Measurements from ENCODE around the gene FRMD8.

DNA sequence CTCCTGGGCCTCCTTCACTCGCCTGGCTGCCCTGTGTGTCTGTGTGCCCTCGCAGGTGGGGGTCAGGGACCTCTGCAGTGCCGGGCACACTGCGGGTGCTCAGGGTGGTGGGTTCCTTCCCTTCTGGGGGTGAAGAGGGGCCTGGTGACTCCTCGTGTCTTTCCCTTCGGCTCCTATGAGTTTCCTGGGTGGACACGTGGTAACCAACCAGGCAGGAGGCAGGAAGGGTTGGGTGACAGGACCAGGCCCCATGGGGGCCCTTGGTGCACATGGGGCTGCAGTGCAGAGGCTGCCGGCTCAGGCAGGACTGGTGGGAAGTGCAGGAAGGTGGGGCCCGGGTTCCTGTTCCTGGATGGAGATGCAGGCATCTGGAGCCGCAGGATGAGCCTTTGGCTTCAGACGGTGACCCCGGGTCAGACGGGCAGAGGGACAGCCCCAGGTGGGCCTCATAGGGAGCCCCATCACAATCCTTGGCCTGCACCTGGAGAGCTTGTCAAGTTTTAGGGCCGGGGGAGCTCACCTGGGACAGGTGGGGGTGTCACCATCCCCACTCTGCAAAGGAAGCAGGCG, 9.6 kb downstream of the FRMD8 start:
- TF ChIP-seq CTCF (IDR thresholded peaks at IDR 0.05; ENCODE audit: poor library complexity, severe bottlenecking) = no peak
- TF ChIP-seq RAD21 (conservative IDR thresholded peaks at IDR 0.05) = no peak
- TF ChIP-seq POLR2AphosphoS5 (IDR thresholded peaks at IDR 0.05) = no peak
- no peak for TF ChIP-seq EZH2 (IDR thresholded peaks at IDR 0.05; ENCODE audit: borderline replicate concordance, insufficient read depth, low read length, poor library complexity, severe bottlenecking)
- TF ChIP-seq, protein P1, sequence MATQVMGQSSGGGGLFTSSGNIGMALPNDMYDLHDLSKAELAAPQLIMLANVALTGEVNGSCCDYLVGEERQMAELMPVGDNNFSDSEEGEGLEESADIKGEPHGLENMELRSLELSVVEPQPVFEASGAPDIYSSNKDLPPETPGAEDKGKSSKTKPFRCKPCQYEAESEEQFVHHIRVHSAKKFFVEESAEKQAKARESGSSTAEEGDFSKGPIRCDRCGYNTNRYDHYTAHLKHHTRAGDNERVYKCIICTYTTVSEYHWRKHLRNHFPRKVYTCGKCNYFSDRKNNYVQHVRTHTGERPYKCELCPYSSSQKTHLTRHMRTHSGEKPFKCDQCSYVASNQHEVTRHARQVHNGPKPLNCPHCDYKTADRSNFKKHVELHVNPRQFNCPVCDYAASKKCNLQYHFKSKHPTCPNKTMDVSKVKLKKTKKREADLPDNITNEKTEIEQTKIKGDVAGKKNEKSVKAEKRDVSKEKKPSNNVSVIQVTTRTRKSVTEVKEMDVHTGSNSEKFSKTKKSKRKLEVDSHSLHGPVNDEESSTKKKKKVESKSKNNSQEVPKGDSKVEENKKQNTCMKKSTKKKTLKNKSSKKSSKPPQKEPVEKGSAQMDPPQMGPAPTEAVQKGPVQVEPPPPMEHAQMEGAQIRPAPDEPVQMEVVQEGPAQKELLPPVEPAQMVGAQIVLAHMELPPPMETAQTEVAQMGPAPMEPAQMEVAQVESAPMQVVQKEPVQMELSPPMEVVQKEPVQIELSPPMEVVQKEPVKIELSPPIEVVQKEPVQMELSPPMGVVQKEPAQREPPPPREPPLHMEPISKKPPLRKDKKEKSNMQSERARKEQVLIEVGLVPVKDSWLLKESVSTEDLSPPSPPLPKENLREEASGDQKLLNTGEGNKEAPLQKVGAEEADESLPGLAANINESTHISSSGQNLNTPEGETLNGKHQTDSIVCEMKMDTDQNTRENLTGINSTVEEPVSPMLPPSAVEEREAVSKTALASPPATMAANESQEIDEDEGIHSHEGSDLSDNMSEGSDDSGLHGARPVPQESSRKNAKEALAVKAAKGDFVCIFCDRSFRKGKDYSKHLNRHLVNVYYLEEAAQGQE (IDR thresholded peaks at IDR 0.05; ENCODE audit: borderline replicate concordance) = no peak

Measured in neural cell (in vitro differentiated cells).